AG04449 (cell line): Measurements from ENCODE around the gene PLCL1.

Source experiments
- CTCF ChIA-PET: fragments of 350-600 bp; formaldehyde crosslinking; extraction: SDS; loops from one replicate; lab custom pipeline; 2021; ENCODE audit warnings: antibody characterized with exemption; lab: Yijun Ruan, JAX
- POLR2A ChIA-PET: fragments of 400-600, 350-600 bp; formaldehyde crosslinking; extraction: SDS; loops from one replicate; lab custom pipeline; 2020; ENCODE audit warnings: antibody characterized with exemption, inconsistent platforms; lab: Yijun Ruan, JAX
- DNase-seq: peaks from one replicate; pipeline ENCODE4 v3.0.0-alpha.2; 2010; ENCODE audit warnings: low read depth, low spot score
- H3K4me3 ChIP-seq: 2 replicates; pipeline ENCODE4 v1.5.1; 2011; ENCODE audit warnings: low read depth, mild to moderate bottlenecking, control low read depth, low read length
- TF ChIP-seq, protein P1 (sequence below): IDR thresholded peaks from one replicate; pipeline ENCODE4 v1.5.1; 2011; ENCODE audit warnings: mild to moderate bottlenecking, moderate library complexity, low read length, control low read depth, inconsistent platforms; ENCODE audit not compliant: insufficient read depth; ENCODE audit errors: missing control alignments

The PLCL1 gene

GRCh38 chr2:198044777-198045176 is 240.4 kb downstream of the PLCL1 start:
- ChIA-PET CTCF (no interaction called here), POLR2A (no interaction called here)
- H3K4me3 ChIP-seq: no peak overlapping the region
- DNase-seq: no peak
- TF ChIP-seq, protein P1, sequence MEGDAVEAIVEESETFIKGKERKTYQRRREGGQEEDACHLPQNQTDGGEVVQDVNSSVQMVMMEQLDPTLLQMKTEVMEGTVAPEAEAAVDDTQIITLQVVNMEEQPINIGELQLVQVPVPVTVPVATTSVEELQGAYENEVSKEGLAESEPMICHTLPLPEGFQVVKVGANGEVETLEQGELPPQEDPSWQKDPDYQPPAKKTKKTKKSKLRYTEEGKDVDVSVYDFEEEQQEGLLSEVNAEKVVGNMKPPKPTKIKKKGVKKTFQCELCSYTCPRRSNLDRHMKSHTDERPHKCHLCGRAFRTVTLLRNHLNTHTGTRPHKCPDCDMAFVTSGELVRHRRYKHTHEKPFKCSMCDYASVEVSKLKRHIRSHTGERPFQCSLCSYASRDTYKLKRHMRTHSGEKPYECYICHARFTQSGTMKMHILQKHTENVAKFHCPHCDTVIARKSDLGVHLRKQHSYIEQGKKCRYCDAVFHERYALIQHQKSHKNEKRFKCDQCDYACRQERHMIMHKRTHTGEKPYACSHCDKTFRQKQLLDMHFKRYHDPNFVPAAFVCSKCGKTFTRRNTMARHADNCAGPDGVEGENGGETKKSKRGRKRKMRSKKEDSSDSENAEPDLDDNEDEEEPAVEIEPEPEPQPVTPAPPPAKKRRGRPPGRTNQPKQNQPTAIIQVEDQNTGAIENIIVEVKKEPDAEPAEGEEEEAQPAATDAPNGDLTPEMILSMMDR: no peak

- no peak for DNase-seq
- TF ChIP-seq, protein P1: no peak
- no peak overlapping the region for H3K4me3 ChIP-seq
- CTCF ChIA-PET: no interaction called here
- POLR2A ChIA-PET: no interaction called here
These were observed 240.8 kb downstream of the PLCL1 start for GRCh38 chr2:198045227-198045626.

DNA sequence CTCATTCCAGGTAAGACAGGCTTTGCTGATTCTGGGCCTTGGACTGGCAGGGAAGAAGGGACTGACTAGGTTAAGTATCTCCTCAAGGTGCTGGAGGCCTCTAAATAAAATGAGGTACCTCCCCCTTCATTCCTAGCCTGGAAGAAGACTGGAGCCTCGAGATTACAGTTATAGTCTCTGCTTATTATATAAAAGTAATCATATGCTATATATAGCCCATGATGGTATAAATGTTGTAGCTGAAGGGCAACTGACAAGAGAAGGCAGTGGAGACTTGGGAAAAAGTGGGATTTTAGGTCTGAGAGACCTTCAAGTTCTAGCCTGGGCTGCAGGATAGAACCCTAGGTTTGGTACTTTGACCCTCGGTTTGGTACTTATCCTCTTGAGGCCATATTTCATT is 248.3 kb downstream of the PLCL1 start:
- no peak overlapping the region for H3K4me3 ChIP-seq
- DNase-seq: no peak
- ChIA-PET POLR2A (no interaction called here), CTCF (interaction anchor here (0.9 to 1.2 kb wide), 2 partner anchors 238 to 249 kb away, joined by 3 to 4 read pairs; partner anchors contain the start of gene PLCL1)
- TF ChIP-seq, protein P1: no peak

DNA sequence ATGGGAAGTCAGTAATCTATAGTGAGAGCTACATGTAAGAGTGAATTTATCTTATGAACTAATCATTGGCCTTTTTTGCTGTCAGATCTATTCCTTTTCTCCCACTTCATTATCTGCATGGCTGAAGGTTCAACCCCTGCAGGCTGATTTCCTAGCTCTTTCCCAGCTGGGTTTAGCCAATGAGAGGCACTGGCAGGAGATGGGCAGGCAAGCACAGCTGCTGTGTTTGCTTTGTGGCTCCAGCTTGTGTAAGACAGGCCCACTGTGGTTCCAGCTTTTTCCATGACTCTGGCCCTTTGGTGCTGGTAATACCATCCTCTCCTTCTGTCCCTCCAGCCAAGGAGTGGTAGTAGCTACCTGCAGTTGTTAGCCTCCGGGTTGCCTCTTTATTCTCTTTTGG is 248.8 kb downstream of the PLCL1 start:
- TF ChIP-seq, protein P1: no peak
- H3K4me3 ChIP-seq: no peak overlapping the region
- POLR2A ChIA-PET: no interaction called here
- no peak for DNase-seq
- CTCF ChIA-PET: interaction anchor here (0.6 to 1.2 kb wide), 3 partner anchors 238 to 251 kb away, joined by 3 to 4 read pairs (median 3); partner anchors contain the start of gene PLCL1

- POLR2A ChIA-PET: no interaction called here
- CTCF ChIA-PET: interaction anchor here (0.6 to 1.2 kb wide), 3 partner anchors 202 to 252 kb away, joined by 3 to 4 read pairs (median 3); partner anchors contain the start of gene PLCL1
- no peak overlapping the region for H3K4me3 ChIP-seq
- no peak for DNase-seq
- TF ChIP-seq, protein P1: no peak
These were observed 249.4 kb downstream of the PLCL1 start for GRCh38 chr2:198053776-198054175.

DNA sequence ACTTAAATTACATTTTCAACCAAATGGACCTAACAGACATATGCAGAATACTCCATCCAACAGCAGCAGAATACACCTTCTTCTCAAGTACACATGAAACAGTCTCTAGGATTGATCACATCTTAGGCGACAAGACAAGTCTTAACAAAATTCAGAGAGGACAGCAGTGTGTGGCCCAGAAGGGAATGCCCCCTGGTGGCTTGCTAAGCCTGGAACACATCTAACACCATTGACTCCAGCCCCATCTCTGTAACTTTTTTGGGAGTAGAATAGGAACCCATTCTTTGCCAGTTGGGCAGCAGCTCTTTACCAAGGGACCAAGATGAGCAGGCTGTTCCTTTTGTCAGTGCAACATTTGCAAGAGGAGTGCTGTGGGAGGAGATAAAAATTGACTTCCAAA is 249.9 kb downstream of the PLCL1 start:
- CTCF ChIA-PET: interaction anchor here (1.2 to 1.3 kb wide), 2 partner anchors 202 to 254 kb away, joined by 3 to 6 read pairs; no protein-coding TSS in a partner anchor
- TF ChIP-seq, protein P1: peak; percentile 69
- DNase-seq: peak; percentile 4
- POLR2A ChIA-PET: no interaction called here
- no peak overlapping the region for H3K4me3 ChIP-seq
